Measurements from ENCODE around the gene GSAP. TPM values are rescaled to one million over a fixed set of nuclear protein-coding genes. Genes with fewer than 3 reads are reported as not detected.
A peak's percentile ranks its signal among the peaks of the same experiment; 100 is the strongest.
"Not testable (repeated sequence)": the region's sequence is repeated elsewhere in the genome, so short reads cannot be mapped to it uniquely, and the experiment has no call there.

GSAP gene
- 5.4 and 6.9 TPM in 2 replicates for total RNA-seq

DNA sequence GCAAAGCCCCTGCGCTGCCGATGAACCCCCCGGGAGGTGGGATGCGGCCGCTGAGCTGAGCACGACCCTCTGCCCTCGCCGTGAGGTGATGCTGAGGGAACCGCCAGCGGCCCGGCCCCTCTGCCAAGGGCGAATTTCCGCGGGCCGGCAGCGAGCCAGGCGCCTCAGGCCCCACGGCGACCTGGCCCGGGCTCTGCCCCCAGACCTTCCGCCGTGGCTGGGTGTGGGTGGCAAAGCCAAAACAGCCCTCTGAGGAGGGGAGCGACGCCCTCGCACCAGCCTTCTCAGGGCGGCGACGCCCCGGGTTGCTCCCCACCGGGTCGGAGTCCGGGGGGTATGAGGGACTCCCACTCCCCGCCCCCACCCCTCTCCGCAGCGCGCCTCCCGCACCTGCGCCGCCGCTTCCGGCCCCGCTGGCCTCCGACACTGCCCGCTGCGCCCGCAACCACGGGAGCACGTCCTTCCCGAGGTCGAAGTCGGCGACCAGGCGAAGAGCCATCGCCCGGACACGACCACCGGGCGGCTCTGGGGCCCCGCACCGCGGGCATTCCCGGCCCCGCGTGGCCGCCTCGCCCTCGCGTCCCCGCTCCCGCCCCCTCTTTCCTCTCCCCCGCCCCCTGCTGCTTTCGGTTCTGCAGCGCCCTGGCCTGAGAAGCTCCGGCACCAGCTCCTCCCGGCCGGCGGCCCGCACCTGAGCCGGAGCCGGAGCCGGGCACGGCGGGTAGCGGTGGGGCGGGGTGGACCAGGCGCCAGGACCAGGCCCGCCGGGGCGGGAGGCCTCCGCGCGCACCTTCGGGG lies at the start of gene GSAP:
Gene GSAP, minus strand, starts transcription at position 527 of the 798 bp plus-strand sequence. Its CDS starts 28 bp downstream, at position 499.
- DNase-seq = peak; percentile 44

GRCh38 chr7:77465256-77465655 lies 49.1 kb upstream of the GSAP start:
- no peak for DNase-seq

DNA sequence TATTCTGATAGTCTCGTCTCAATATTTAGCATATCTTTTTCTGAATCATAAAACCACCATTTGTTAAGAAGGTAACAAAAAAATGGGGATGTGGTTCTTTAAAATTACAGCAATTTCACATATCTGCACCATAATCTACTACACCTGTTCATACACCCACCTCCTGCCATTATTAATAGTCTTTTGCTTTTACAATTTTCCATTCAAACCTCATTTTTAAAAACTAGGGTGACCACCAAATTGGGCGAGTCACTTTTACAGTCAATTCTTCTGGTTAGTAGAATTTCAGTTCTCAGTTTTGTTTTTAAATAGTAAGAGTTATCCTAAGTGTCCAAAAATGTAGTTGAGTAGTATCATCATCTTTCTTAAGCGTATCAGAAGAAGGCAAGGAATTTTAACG lies 48.4 kb upstream of the GSAP start:
- no peak for DNase-seq

DNA sequence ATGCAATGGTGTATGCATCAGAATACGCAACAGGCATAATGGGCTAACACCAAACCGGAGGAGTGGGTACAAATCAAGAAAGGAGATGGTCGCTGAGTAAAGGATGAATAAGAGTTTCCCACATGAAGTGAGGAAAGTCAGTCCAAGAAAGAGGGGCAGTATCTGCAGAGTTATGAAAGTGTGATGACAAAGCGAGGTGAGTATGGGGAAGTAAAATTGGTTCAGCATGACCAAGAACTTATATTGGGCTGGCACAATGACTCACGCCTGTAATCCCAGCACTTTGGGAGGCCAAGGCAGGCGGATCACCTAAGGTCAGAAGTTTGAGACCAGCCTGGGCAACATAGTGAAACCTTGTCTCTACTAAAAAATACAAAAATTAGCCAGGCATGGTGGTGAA lies 47.5 kb upstream of the GSAP start:
- DNase-seq = not testable (repeated sequence)

- DNase-seq = no peak
Observed at GRCh38 chr7:77461842-77462241, 45.7 kb upstream of the GSAP start.

DNA sequence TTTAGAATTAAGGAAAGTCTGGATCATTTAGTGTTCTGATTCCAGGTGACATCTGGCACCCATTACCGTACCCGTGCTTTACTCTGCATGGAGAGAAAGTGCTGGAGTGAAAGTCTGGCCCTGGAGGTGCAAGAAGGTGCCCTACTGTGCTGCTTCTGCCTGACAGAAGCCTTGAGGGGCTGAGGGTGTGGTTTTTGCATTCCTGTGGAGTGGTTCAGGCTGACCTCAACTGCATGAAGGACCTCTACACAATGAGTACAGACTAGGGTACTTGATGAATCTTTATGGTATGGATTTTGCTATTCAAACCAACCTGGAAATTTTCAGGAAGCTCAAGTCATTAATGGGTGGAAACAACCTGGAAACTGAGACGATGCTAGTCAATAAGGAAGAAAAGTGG lies 45.1 kb upstream of the GSAP start:
- no peak for DNase-seq

GRCh38 chr7:77460057-77460486 lies 43.9 kb upstream of the GSAP start:
- DNase-seq = peak; percentile 19

- DNase-seq = no peak
Observed at GRCh38 chr7:77459311-77459726, 43.2 kb upstream of the GSAP start.

GRCh38 chr7:77458786-77459185 lies 42.6 kb upstream of the GSAP start:
- no peak for DNase-seq

DNA sequence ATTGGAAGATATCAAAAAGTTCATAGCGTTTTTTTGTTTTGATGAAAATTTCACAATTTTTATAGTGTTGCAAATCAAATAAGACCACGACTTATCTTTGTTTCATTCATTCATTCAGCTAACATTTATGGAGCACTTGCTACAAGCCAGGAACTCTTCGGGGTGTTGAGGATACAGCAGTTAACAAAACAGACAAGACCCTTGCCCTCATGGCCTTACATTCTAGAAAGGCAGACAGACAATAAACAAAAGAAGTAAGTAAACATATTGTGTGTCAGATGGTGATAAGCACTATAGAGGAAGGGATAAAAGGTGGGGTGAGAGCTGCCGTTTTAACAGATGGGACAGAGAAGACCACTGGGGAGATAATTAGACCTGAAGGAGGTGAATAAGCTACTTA lies 41.6 kb upstream of the GSAP start:
- DNase-seq = no peak

DNA sequence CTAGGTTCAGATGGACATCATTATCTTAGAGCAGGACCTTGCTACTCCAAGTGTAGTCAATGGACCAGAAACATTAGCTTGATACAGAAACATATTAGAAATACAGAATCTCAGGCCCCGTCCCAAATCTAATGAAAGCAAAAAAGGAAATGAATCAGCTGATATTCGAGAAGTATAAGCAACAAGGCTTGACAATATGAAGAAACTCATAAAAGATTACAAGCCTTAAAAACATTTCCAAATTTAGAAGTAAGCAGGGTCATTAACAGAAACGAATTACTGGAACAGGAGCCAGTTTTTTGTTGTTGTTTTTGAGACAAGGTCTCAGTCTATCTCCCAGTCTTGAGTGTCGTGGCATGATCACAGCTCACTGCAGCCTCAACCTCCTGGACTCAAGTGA lies 40.5 kb upstream of the GSAP start:
- no peak for DNase-seq

DNA sequence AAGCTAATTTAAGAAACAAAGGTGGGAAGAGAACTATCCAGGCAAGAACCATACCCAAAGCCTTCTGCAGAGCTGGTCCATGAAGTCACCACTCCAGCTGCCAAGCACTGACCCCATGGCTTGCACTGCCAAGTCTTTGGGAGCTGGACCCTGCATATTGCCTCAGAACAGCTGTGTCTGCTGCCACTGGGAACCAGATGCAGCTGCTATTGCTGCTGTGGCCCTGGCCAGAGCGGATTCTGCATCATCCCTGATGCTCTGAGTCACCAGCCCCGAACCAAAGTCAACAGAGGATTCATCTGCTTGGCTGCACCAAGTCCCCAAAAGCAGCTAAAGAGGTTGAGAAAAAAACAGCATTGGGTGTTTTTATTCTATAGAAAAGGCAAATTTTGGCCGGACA lies 39.2 kb upstream of the GSAP start:
- peak; percentile 62 for DNase-seq

- DNase-seq = no peak
Observed at GRCh38 chr7:77454802-77455201, 38.7 kb upstream of the GSAP start.

- peak; percentile 12 for DNase-seq
Observed at GRCh38 chr7:77453531-77453930, 37.4 kb upstream of the GSAP start.

DNA sequence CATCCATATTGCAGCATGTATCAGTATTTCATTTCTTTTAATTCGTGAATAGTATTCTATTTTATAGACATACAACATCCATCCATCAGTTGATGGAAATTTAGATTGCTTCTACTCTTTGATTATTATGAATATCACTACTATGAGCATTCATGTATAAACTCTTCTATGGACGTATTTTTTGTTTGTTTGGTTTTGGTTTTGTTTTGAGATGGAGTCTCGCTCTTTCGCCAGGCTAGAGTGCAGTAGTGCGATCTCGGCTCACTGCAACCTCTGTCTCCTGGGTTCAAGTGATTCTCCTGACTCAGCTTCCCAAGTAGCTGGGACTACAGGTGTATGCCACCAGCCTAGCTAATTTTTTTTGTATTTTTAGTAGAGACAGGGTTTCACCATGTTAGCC lies 35.8 kb upstream of the GSAP start:
- DNase-seq = not testable (repeated sequence)

GRCh38 chr7:77450613-77451012 lies 34.5 kb upstream of the GSAP start:
- no peak for DNase-seq

GRCh38 chr7:77450054-77450453 lies 33.9 kb upstream of the GSAP start:
- no peak for DNase-seq

DNA sequence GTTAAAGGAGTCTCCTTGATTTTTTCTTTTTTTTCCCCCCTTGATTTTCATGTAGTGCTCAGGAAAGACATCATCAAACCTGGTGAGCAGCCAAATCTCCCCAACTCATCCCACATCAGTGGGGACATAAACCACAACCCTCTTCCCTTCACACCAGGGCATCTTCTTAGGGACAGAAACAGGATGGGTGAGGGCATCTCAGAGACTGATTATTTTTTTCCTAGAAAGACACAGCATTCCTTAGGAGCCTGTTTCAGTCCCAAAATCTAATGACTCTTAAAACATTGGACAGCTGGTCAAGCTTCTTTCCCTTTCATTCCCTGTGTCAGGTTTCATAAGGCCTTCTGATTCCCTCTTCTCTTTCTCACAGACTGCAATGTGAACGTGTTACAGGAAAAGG lies 31.5 kb upstream of the GSAP start:
- DNase-seq = no peak

GRCh38 chr7:77444123-77444522 lies 28.0 kb upstream of the GSAP start:
- no peak for DNase-seq

DNA sequence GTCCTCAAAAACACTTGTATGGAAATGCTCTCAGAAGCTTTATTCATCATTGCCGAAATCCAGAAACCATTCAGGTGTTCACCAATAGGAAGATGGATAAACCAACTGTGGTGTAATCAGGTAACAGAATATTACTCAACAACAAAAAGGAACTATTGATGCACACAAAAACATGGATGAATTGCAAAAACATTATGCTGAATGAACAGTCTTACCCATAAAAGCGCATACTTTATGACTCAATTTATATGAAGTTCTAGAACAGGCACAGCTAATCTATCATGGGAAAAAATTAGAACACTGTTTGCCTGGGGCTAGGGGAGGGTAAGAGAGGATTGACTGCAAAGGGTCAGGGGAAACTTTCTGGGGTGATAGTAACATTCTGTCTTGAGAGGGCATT lies 26.9 kb upstream of the GSAP start:
- no peak for DNase-seq

DNA sequence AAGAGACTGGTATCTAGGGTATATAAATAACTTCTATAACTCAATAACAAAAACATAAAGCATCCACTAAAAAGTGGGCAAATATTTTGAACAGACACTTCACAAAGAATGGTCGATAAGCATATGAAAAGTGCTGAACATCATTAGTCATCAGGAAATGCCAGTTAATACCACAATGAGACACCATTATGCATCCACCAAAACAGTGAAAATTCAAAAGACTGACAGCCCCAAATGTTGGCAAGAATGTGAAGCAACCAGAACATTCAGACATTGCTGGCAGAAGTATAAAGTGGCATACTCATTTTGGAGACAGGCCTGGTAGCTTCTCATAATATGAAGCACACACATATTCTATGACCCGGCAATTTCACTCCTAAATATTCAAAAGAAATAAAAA lies 26.5 kb upstream of the GSAP start:
- DNase-seq = peak; percentile 53

DNA sequence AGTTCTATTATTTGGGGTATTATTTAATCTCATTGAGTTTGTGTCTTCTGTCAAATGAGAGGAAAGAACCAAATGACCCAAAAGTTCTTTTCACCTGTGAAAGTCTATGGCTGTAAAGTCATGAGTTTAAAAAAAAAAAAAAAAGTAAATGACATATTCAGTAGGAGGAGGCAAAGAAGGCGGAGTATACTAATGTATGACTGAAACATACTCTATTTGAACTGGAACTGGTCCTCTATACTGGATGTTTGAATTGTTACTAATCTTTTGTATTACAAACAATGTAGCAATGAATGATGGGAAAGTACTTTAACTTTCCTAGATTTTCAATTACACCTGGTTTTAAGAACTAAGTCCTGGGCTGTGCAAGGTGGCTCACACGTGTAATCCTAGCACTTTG lies 24.9 kb upstream of the GSAP start:
- DNase-seq = no peak

- peak; percentile 53 for DNase-seq
Observed at GRCh38 chr7:77439572-77439971, 23.4 kb upstream of the GSAP start.

GRCh38 chr7:77438131-77438530 lies 22.0 kb upstream of the GSAP start:
- no peak for DNase-seq

Measured in dermis blood vessel endothelial cell (primary cell).